IPS-NIHi7 (cell line): ENCODE measurements around the gene VRK2.
"Not testable (repeated sequence)": the region's sequence is repeated elsewhere in the genome, so short reads cannot be mapped to it uniquely, and the experiment has no call there.

Experiments
- DNase-seq: peaks from one replicate; pipeline ENCODE4 v3.0.0; 2012; ENCODE audit warnings: mixed read lengths; ENCODE audit errors: extremely low spot score

Gene VRK2

GRCh38 chr2:58054264-58054663 lies 7.7 kb downstream of the VRK2 start:
- DNase-seq: no peak

- DNase-seq: no peak
Observed at GRCh38 chr2:58055033-58055786, 8.6 kb downstream of the VRK2 start.

- no peak for DNase-seq
Observed at GRCh38 chr2:58056192-58056916, 9.7 kb downstream of the VRK2 start.

- DNase-seq: no peak
Observed at GRCh38 chr2:58057707-58058530, 11.3 kb downstream of the VRK2 start.

- no peak for DNase-seq
Observed at GRCh38 chr2:58063641-58064040, 17.0 kb downstream of the VRK2 start.

GRCh38 chr2:58064086-58064485 lies 17.5 kb downstream of the VRK2 start:
- no peak for DNase-seq

GRCh38 chr2:58065248-58065647 lies 18.6 kb downstream of the VRK2 start:
- DNase-seq: no peak

- DNase-seq: no peak
Observed at GRCh38 chr2:58067001-58067400, 20.4 kb downstream of the VRK2 start.

- no peak for DNase-seq
Observed at GRCh38 chr2:58070765-58071164, 24.2 kb downstream of the VRK2 start.

- DNase-seq: no peak
Observed at GRCh38 chr2:58072102-58072501, 25.5 kb downstream of the VRK2 start.

- DNase-seq: no peak
Observed at GRCh38 chr2:58073008-58073407, 26.4 kb downstream of the VRK2 start.

GRCh38 chr2:58073751-58074150 lies 27.1 kb downstream of the VRK2 start:
- DNase-seq: no peak

- no peak for DNase-seq
Observed at GRCh38 chr2:58081000-58081399, 34.4 kb downstream of the VRK2 start.

- no peak for DNase-seq
Observed at GRCh38 chr2:58089081-58089480, 42.5 kb downstream of the VRK2 start.

GRCh38 chr2:58092772-58093171 lies 46.2 kb downstream of the VRK2 start:
- not testable (repeated sequence) for DNase-seq

GRCh38 chr2:58097025-58097424 lies 50.4 kb downstream of the VRK2 start:
- DNase-seq: no peak

- no peak for DNase-seq
Observed at GRCh38 chr2:58098254-58099095, 51.9 kb downstream of the VRK2 start.

- DNase-seq: no peak
Observed at GRCh38 chr2:58099096-58099769, 52.6 kb downstream of the VRK2 start.

- DNase-seq: no peak
Observed at GRCh38 chr2:58101500-58101899, 54.9 kb downstream of the VRK2 start.

- DNase-seq: no peak
Observed at GRCh38 chr2:58106896-58107295, 60.3 kb downstream of the VRK2 start.
